GM18499 (cell line): ENCODE results near the gene EPHA6.
"Not testable (repeated sequence)": the region's sequence is repeated elsewhere in the genome, so short reads cannot be mapped to it uniquely, and the experiment has no call there.

Experiments
- ATAC-seq: cut with Tn5 transposase; IDR thresholded peaks from one replicate; pipeline ENCODE4 v1.9.1; 2021; ENCODE audit warnings: moderate number of reproducible peaks; ENCODE audit not compliant: insufficient read depth, unreplicated experiment

Gene EPHA6

GRCh38 chr3:97550408-97550807, 736.0 kb downstream of the EPHA6 start:
- ATAC-seq: no peak

- ATAC-seq: no peak
Measured at GRCh38 chr3:97552186-97552585, 737.8 kb downstream of the EPHA6 start.

GRCh38 chr3:97575742-97576141, 761.3 kb downstream of the EPHA6 start:
- no peak for ATAC-seq

GRCh38 chr3:97576221-97576620, 761.8 kb downstream of the EPHA6 start:
- no peak for ATAC-seq

- no peak for ATAC-seq
Measured at GRCh38 chr3:97579365-97579764, 765.0 kb downstream of the EPHA6 start.

GRCh38 chr3:97610626-97611025, 796.2 kb downstream of the EPHA6 start:
- no peak for ATAC-seq

GRCh38 chr3:97612632-97613031, 798.2 kb downstream of the EPHA6 start:
- ATAC-seq: no peak

- no peak for ATAC-seq
Measured at GRCh38 chr3:97613139-97613538, 798.7 kb downstream of the EPHA6 start.

GRCh38 chr3:97620514-97620913, 806.1 kb downstream of the EPHA6 start:
- not testable (repeated sequence) for ATAC-seq

GRCh38 chr3:97636465-97636864, 822.1 kb downstream of the EPHA6 start:
- no peak for ATAC-seq

GRCh38 chr3:97646932-97647331, 832.5 kb downstream of the EPHA6 start:
- ATAC-seq: no peak

- ATAC-seq: no peak
Measured at GRCh38 chr3:97647441-97647982, 833.1 kb downstream of the EPHA6 start.

- no peak for ATAC-seq
Measured at GRCh38 chr3:97655971-97656370, 841.6 kb downstream of the EPHA6 start.

- ATAC-seq: no peak
Measured at GRCh38 chr3:97656638-97657037, 842.2 kb downstream of the EPHA6 start.

- no peak for ATAC-seq
Measured at GRCh38 chr3:97658668-97659285, 844.4 kb downstream of the EPHA6 start.

GRCh38 chr3:97662264-97662663, 847.9 kb downstream of the EPHA6 start:
- ATAC-seq: no peak

GRCh38 chr3:97662762-97663161, 848.4 kb downstream of the EPHA6 start:
- no peak for ATAC-seq

- ATAC-seq: no peak
Measured at GRCh38 chr3:97665896-97666295, 851.5 kb downstream of the EPHA6 start.

- no peak for ATAC-seq
Measured at GRCh38 chr3:97670952-97671351, 856.6 kb downstream of the EPHA6 start.

- no peak for ATAC-seq
Measured at GRCh38 chr3:97673357-97673997, 859.1 kb downstream of the EPHA6 start.

- no peak for ATAC-seq
Measured at GRCh38 chr3:97674461-97674860, 860.1 kb downstream of the EPHA6 start.

- no peak for ATAC-seq
Measured at GRCh38 chr3:97680210-97680609, 865.8 kb downstream of the EPHA6 start.
